ENCODE data around the gene PHLPP2.
"Not testable (repeated sequence)": the region's sequence is repeated elsewhere in the genome, so short reads cannot be mapped to it uniquely, and the experiment has no call there.

Gene PHLPP2

GRCh38 chr16:71622088-71622487 lies 102.4 kb downstream of the PHLPP2 start:
- no peak for DNase-seq (ENCODE audit: low read depth in 2 of 2)

DNA sequence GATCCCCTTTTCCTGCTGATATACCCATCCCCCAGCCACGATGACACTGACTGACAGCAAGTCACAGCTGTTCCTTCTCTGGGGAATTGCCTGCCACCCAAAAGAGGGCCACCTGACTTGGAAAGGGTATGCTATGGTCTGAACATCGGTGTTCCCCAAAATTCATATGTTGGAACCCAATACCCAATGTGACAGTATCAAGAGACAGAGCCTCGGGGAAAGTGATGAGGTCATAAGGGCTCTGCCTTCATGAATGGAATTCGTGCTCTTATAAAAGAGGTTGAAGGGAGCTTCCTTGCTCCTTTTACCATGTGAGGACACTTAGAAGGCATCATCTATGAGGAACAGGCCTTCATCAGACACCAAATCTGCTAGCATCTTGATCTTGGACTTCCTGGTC lies 106.1 kb downstream of the PHLPP2 start:
- no peak for DNase-seq (ENCODE audit: low read depth in 2 of 2)

DNA sequence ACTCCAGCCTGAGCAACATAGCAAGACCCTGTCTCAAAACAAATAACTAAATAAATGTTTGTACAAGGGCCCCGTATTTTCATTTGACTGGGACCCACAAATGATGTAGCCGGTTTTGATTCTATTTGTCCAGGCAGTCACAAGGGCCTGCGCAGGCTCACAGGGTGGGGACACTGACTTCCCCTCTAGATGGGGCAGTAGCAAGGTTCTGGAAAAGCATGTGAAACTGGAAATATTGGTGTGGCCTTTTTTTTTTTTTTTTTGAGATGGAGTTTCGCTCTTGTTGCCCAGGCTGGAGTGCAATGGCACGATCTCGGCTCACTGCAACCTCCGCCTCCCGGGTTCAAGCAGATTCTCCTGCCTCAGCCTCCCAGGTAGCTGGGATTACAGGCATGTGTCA lies 109.5 kb downstream of the PHLPP2 start:
- not testable (repeated sequence) for DNase-seq (ENCODE audit: low read depth in 2 of 2)

GRCh38 chr16:71610936-71611871 lies 113.3 kb downstream of the PHLPP2 start:
- DNase-seq (ENCODE audit: low read depth in 2 of 2) = peak; percentile 70 to 82

DNA sequence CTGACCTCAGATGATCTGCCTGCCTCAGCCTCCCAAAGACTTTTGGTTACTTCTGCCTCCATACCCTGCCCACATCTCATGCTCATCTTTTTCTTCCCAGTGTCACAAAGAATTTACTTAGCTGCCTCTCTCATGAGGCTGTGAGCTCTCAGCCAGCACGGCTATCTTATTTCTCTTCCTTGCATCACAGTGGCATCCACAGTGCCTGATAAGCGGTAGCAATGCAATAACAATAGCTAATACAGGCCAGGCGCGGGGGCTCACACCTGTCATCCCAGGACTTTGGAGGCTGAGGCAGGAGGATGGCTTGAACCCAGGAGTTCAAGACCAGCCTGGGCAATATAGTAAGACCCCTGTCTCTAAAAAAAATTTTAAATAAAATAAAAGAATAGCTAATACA lies 114.1 kb downstream of the PHLPP2 start:
- no peak for DNase-seq (ENCODE audit: low read depth in 2 of 2)

- DNase-seq (ENCODE audit: low read depth in 2 of 2) = no peak
Measured at GRCh38 chr16:71609066-71609465, 115.4 kb downstream of the PHLPP2 start.

- DNase-seq (ENCODE audit: low read depth in 2 of 2) = no peak
Measured at GRCh38 chr16:71600822-71601221, 123.7 kb downstream of the PHLPP2 start.

DNA sequence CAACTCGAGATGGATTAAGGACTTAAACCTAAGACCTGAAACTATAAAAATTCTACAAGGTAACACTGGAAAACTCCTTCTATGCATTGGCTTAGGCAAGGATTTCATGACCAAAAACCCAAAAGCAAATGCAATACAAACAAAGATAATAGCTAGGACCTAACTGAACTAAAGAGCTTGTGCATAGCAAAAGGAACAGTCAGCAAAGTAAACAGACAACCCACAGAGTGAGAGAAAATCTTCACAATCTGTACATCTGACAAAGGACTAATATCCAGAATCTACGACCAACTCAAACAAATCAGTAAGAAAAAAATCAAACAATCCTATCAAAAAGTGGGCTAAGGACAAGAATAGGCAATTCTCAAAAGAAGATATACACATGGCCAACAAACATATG lies 126.1 kb downstream of the PHLPP2 start:
- not testable (repeated sequence) for DNase-seq (ENCODE audit: low read depth in 2 of 2)

- not testable (repeated sequence) for DNase-seq (ENCODE audit: low read depth in 2 of 2)
Measured at GRCh38 chr16:71595340-71595826, 129.1 kb downstream of the PHLPP2 start.
